Measurements from ENCODE around the gene PRKACA. TPM values are rescaled to one million over a fixed set of nuclear protein-coding genes. Genes with fewer than 3 reads are reported as not detected.
"Not testable (repeated sequence)": the region's sequence is repeated elsewhere in the genome, so short reads cannot be mapped to it uniquely, and the experiment has no call there.

PRKACA gene
- total RNA-seq, 2 donors from 2014 or later: 35.2 to 38.5 TPM

DNA sequence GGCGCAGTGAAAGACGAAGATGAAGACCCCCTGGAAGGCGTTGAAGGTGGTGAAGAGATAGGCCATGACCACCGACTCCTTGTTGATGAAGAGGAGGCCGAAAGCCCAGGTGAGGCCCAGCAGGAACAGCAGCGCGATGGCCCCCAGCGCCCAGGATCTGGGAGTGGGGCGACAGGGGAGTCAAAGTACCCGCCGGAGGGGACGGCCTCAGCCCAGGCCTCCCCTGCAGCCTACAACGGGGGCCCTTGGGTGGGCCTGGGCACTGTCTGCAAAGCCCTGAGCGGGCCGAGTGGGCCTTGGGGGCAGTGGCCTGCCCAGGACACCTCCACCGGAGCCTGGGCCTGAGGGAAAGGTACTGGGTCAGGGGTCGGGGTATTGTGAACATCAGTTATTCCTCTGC lies 37.8 kb upstream of the PRKACA start:
- no peaks in the 10 kb centered on the region for H3K9me3 ChIP-seq (ENCODE audit: control insufficient read depth, low read length, poor library complexity, severe bottlenecking)
- ATAC-seq (no peak), DNase-seq (no peak)
- Mint-ChIP-seq H3K27me3 (no peaks in the 10 kb centered on the region), H3K27ac (peak overlapping the region; percentile 74), H3K36me3 (ENCODE audit: low read depth) (peaks cover 2% of the 10 kb centered on the region), H3K4me3 (no peak overlapping the region), H3K4me1 (peaks cover 4% of the 10 kb centered on the region)

DNA sequence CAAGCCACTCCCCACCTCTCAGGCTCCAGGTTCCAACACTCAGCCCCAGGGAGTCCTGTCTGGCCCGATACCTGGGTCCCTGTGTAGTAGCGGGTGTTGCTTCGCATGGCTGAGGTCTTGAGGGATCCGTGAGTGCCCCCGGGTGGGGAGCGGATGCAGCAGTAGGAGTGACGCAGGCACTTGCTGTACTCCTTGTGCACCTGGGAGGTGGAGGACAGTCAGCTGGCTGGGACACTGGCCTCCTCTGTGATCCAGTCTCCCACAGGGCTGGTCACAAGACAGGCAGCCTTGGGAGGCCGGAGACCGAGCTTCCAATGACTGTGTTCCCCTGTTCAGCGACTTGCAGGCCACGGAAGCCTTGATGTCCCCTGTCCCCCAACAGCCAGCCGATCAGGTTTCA lies 35.2 kb upstream of the PRKACA start:
- ATAC-seq (no peak), DNase-seq (no peak)
- H3K4me1 Mint-ChIP-seq: peaks cover 22% of the 10 kb centered on the region
- no peak overlapping the region for H3K27ac Mint-ChIP-seq
- no peaks in the 10 kb centered on the region for H3K9me3 ChIP-seq (ENCODE audit: control insufficient read depth, low read length, poor library complexity, severe bottlenecking)
- no peaks in the 10 kb centered on the region for H3K27me3 Mint-ChIP-seq
- no peak overlapping the region for H3K4me3 Mint-ChIP-seq
- H3K36me3 Mint-ChIP-seq (ENCODE audit: low read depth): peaks cover 2% of the 10 kb centered on the region

DNA sequence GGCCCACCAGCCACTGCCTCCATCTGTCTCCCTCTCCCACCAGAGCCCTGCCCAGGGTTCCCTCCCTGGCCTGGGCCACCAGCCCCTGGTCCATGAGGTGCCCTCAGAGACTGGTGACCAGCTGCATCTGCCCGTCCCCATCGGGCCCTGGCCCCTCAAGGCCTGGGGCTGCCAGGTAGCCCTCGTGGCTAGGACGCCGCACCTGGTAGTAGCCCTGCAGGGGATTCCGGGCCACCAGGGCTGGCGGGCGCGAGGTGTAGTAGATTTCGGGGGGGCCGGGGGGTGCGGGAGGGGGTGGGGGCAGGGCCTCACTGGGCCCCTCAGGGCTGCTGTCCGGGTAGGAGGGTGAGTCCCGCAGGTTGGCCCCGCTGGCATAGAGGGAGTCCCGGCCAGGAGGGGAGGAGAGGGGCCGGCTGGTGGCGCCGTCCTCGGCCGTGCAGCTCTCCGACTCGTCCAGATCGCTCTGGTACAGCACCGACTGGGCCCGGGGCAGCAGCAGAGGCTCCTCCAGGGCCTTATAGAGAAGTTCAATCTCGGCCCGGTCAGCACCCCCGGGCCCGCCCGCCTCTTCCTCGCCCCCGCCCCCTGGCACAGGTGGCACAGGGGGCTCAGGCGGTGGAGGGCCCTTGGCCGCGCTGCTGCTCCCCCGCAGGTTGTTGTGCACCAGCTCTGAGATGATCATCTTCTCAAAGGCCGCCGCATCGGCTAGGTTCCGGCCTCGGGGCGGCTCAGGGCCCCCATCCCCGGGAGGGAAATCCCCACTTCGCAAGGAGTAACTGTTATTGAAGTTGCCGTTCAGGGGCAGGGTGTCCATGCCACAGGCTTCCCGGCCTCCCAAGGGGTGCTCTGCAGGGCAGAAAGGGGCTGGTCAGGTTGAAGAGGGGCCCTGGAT lies 33.5 kb upstream of the PRKACA start:
- H3K27me3 Mint-ChIP-seq: no peaks in the 10 kb centered on the region
- H3K4me1 Mint-ChIP-seq: peaks cover 29% of the 10 kb centered on the region
- DNase-seq: no peak
- H3K36me3 Mint-ChIP-seq (ENCODE audit: low read depth): no peaks in the 10 kb centered on the region
- peak overlapping the region; percentile 91 for H3K4me3 Mint-ChIP-seq
- ATAC-seq: no peak
- peak overlapping the region; percentile 37 for H3K27ac Mint-ChIP-seq
- H3K9me3 ChIP-seq (ENCODE audit: control insufficient read depth, low read length, poor library complexity, severe bottlenecking): no peaks in the 10 kb centered on the region

DNA sequence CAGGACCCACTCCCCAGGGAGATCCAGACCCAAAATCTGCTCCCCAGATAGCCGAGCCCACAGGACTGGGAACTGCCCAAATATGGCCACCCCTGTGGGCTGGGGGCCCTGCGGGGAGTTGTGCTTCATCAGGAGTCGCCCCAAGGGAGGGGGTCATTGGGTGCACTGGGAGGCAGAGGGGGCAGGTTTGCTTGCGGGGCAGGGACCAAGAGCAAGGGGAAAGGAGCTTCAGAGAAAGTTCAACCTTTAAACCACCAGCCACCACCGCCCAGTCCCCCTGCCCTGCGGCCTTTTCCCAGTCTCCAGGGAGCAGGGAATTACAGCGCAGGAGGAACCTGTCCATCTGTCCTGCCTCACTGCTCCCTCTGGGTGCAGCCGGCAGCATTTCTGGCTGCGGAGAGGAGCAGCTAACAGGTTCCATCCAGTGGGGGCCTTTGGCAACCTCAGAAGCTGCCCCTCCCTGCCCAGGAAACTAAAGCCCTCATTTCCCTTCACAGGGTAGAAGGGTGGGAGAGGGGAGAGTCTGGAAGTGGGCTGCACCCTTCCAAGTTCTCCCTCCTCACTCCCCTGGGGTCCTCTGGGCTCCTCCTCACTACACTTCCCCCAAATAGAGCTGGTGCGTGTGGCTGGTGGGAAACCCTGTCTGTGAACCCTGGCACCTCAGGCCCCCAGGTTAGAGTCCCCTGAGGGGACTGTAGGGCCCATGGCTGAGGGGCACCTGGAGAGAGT lies 32.6 kb upstream of the PRKACA start:
- H3K4me3 Mint-ChIP-seq: peak overlapping the region; percentile 91
- no peaks in the 10 kb centered on the region for H3K27me3 Mint-ChIP-seq
- peak overlapping the region; percentile 96 for H3K27ac Mint-ChIP-seq
- H3K9me3 ChIP-seq (ENCODE audit: control insufficient read depth, low read length, poor library complexity, severe bottlenecking): no peaks in the 10 kb centered on the region
- no peak for DNase-seq
- peaks cover 34% of the 10 kb centered on the region for H3K4me1 Mint-ChIP-seq
- H3K36me3 Mint-ChIP-seq (ENCODE audit: low read depth): no peaks in the 10 kb centered on the region
- peak; percentile 12 for ATAC-seq

DNA sequence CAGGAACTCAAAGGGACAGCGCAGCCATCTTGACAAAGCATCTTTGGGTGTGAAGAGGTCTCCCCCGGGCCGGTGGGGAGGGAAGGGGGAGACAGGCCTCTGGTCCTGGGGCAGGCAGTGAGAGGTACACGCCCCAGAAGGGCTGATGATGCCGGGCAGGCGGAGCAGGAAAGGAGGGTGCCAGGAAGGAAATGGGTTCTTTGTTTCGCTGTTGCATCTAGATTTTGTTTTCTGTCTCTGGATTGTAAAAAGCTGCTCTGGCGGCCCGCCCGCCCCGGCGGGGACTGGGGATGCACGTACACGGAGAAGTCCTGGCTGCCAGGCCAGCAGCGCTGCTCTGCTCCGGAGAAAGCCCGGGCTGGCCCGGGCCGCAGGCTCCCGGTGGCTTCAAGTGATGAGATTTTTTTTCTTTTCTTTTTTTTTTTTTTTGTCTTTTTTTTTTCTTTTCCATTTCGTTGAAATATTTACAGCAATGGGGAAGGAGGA lies 32.0 kb upstream of the PRKACA start:
- Mint-ChIP-seq H3K4me3 (peak overlapping the region; percentile 91), H3K4me1 (peaks cover 36% of the 10 kb centered on the region), H3K27me3 (no peaks in the 10 kb centered on the region), H3K36me3 (ENCODE audit: low read depth) (no peaks in the 10 kb centered on the region), H3K27ac (peak overlapping the region; percentile 96)
- DNase-seq (peak; percentile 32 to 51 (median 38)), ATAC-seq (peak; percentile 88)
- no peaks in the 10 kb centered on the region for H3K9me3 ChIP-seq (ENCODE audit: control insufficient read depth, low read length, poor library complexity, severe bottlenecking)

DNA sequence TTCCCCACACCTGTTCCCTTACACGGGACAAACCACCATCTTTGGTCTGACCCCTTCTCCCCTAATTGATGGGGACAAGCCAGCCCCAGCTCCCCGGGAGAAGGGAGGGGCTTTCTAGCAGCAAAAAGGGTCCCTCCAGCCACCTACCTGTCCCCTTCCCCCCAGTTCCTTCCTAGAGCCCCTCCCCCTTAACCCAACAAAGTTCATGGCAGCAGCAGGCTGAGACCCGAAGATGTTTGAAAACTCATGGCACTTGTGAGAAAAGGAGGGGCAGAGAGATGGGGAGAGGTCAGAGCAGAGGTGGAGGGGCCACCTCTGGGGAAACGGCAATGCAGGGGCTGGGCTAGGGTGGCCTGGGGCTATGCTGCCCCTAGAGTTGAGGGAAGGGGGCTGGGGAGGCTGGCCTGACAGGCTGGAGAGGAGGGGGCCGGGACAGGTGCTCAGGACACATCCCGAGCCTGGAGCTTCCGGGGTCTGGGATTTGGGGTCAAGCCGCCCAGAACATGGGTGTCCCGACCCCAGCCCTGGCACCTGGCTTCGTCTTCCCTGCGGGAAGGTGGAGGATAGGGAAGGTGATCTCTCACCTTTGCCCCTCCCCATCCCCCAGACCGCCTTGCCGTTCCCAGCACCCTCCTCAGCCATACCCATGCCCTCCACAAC lies 31.3 kb upstream of the PRKACA start:
- Mint-ChIP-seq H3K4me1 (peaks cover 36% of the 10 kb centered on the region), H3K36me3 (ENCODE audit: low read depth) (no peaks in the 10 kb centered on the region), H3K27ac (peak overlapping the region; percentile 96), H3K27me3 (no peaks in the 10 kb centered on the region), H3K4me3 (peak overlapping the region; percentile 91)
- DNase-seq (no peak), ATAC-seq (no peak)
- H3K9me3 ChIP-seq (ENCODE audit: control insufficient read depth, low read length, poor library complexity, severe bottlenecking): no peaks in the 10 kb centered on the region

DNA sequence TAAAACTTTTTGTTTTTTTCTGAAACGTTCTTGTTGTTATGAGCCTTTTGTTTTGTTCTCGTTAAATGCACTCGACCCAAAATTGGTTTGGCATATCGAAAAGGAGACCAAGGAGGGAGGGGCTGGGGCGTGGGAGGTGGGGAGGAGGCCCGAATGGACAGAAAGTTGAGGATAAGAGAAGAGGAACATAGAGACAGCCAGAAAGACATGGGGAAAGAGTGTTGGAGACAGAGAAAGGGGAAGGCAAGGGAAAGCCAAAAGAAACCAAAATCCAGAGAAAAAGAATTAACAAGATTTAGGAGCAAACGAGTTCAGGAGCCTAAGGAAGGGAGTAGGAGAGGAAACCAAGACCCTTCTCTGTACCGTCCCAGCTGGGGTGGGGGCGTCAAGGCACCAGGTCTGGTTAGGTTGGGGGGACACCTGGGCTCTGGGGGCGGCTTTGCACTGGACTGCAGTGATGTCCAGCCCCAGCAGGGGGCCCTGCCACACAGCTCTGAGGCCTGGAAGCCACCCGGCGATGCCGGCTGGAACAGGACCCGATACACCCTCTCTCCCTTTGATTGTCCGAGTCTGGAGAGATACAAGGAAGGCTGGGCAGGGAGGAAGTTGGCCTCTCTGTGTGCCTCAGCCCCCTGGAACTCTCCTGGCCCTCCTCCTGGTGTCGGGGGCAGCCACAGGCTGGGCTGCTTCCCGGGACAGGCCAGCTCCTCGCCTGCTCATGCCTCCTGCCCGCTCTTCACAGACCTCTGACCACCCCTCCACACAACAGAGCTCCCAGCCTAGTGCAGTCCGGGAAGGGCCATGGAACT lies 30.4 kb upstream of the PRKACA start:
- Mint-ChIP-seq H3K27me3 (no peaks in the 10 kb centered on the region), H3K4me3 (peak overlapping the region; percentile 91)
- ATAC-seq: peak; percentile 63

DNA sequence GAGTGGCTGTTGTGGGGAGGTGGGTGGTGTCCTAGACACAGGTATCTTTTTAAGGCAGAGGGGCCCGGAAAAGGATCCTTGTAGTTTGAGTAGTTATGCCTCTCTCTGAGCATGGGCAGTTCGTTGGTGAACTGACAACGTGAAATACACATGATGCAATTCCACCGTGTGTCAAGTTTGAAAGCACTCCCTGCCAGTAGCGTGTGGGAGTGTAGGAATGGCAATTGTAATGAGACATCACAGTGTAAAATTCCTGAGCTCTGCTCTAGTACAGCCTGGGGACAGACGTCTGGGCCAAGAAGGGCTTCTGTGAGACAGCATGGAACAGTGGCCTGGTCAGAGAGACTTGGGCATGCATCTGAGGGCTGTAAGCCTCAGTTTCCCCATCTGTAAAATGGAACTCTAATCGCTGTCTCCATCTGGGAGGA lies 29.2 kb upstream of the PRKACA start:
- Mint-ChIP-seq H3K27me3 (no peaks in the 10 kb centered on the region), H3K4me1 (peaks cover 39% of the 10 kb centered on the region), H3K27ac (peak overlapping the region; percentile 90), H3K4me3 (no peak overlapping the region), H3K36me3 (ENCODE audit: low read depth) (no peaks in the 10 kb centered on the region)
- DNase-seq: no peak
- ATAC-seq: no peak
- H3K9me3 ChIP-seq (ENCODE audit: control insufficient read depth, low read length, poor library complexity, severe bottlenecking): no peaks in the 10 kb centered on the region

More for the DNA sequence above, 30.4 kb upstream of the PRKACA start:
- DNase-seq: peak; percentile 36 to 44 (median 41)
- H3K9me3 ChIP-seq (ENCODE audit: control insufficient read depth, low read length, poor library complexity, severe bottlenecking): no peaks in the 10 kb centered on the region
- Mint-ChIP-seq H3K36me3 (ENCODE audit: low read depth) (no peaks in the 10 kb centered on the region), H3K27ac (peak overlapping the region; percentile 96), H3K4me1 (peaks cover 35% of the 10 kb centered on the region)

DNA sequence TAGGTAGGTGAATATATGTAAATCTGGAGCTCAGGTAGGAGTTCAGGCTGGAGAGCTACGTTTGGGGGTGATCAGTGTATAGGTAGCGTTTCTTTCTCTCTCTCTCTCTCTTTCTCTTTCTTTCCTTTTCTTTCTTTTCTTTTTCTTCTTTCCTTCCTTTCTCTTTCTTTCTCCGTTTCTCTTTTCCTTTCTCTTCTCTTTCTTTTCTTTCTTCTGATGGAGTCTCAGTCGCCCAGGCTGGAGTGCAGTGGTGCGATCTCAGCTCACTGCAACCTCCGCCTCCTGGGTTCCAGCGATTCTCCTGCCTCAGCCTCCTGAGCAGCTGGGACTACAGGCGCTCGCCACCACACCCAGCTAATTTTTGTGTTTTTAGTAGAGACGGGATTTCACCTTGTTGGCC lies 28.6 kb upstream of the PRKACA start:
- not testable (repeated sequence) for H3K9me3 ChIP-seq (ENCODE audit: control insufficient read depth, low read length, poor library complexity, severe bottlenecking); H3K36me3 Mint-ChIP-seq (ENCODE audit: low read depth); H3K27me3 Mint-ChIP-seq; DNase-seq; H3K4me3 Mint-ChIP-seq; ATAC-seq
- peak overlapping the region; percentile 90 for H3K27ac Mint-ChIP-seq
- peaks cover 38% of the 10 kb centered on the region for H3K4me1 Mint-ChIP-seq

DNA sequence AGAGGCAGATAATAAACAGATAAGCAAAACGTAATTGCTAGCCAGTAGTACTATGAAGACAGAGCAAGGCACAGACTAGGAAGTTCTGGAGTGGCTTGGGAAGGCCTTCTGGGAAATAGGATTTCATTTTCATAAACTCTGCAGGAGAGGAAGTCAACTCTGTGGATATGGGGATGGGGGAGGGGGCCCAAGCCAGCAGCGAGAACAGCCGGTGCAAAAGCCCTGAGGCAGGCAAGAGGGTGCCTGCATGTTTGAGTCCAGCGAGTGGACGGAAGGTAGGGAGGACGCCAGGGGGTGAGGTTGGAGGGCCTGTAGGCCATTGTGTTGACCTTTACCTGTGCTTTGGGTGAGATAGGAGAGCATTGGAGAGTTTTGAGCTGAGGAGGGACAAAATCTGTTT lies 27.8 kb upstream of the PRKACA start:
- no peaks in the 10 kb centered on the region for H3K9me3 ChIP-seq (ENCODE audit: control insufficient read depth, low read length, poor library complexity, severe bottlenecking)
- Mint-ChIP-seq H3K4me3 (no peak overlapping the region), H3K4me1 (peaks cover 38% of the 10 kb centered on the region), H3K36me3 (ENCODE audit: low read depth) (no peaks in the 10 kb centered on the region), H3K27me3 (no peaks in the 10 kb centered on the region), H3K27ac (peak overlapping the region; percentile 90)
- ATAC-seq (no peak), DNase-seq (no peak)

DNA sequence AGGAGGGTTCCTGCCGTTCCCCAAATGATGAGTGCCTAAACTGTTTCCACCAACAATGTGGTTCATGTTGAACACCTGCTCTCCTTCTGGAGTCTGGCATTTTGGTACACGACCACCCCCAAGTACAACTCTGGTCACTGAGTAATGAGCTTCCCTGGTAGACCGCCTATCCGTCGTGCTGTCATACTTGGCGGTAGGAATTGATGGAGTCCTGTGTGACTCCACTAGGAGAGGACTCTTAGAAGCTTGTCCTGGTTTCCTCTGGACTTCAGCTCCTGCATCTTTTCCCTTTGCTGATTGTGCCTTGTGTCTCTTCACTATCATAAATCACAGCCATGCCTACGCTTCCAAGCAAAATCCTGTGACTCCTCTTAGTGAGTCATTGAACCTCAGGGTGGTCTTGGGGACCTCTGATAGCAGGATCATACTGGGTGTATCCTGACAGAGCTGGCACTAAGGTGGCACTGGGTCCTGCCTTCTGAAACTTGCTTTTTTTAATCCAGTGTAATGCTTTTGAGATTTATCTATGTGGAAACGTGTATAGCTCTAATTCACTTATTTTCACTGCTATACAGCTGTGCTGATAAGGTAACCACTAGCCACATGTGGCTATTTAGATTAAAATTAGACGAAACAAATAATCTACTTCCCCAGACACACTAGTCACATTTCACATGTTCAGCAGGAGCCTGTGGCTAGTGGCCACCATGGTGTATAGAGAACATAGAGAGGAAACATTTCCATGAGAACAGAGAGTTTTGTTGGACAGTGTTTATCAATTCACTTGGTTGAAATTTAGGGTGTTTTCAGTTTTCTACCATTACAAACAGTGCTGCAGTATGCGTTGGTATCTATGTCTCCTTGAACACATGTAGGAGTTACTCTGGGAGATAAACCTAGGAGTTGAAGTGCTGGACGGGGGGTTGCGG lies 25.0 kb upstream of the PRKACA start:
- Mint-ChIP-seq H3K27ac (no peak overlapping the region), H3K27me3 (no peaks in the 10 kb centered on the region), H3K36me3 (ENCODE audit: low read depth) (peaks cover 5% of the 10 kb centered on the region), H3K4me1 (peaks cover 26% of the 10 kb centered on the region), H3K4me3 (no peak overlapping the region)
- no peak for DNase-seq
- no peak for ATAC-seq
- no peaks in the 10 kb centered on the region for H3K9me3 ChIP-seq (ENCODE audit: control insufficient read depth, low read length, poor library complexity, severe bottlenecking)

DNA sequence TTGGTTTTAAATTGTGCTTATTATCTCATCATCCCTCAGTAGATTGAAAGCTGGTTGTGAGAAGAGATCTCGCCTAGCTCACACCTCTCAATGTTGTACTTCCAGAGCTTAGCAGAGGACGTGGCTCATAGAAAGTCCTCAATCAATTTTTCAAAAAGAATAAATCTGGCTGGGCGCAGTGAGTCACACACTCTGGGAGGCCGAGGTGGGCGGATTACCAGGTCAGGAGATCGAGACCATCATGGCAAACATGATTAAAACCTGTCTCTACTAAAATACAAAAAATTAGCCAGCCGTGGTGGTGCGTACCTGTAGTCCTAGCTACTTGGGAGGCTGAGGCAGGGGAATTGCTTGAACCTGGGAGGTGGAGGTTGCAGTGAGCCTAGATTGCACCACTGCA lies 23.5 kb upstream of the PRKACA start:
- DNase-seq: no peak
- peaks cover 24% of the 10 kb centered on the region for H3K4me1 Mint-ChIP-seq

More for the DNA sequence above, 23.5 kb upstream of the PRKACA start:
- H3K4me3 Mint-ChIP-seq: no peak overlapping the region
- no peak overlapping the region for H3K27ac Mint-ChIP-seq
- H3K27me3 Mint-ChIP-seq: no peaks in the 10 kb centered on the region
- no peaks in the 10 kb centered on the region for H3K9me3 ChIP-seq (ENCODE audit: control insufficient read depth, low read length, poor library complexity, severe bottlenecking)
- ATAC-seq: no peak
- peaks cover 7% of the 10 kb centered on the region for H3K36me3 Mint-ChIP-seq (ENCODE audit: low read depth)

Measured in T-helper 17 cell (primary cell).